ENCODE data around the gene PATZ1.

DNA sequence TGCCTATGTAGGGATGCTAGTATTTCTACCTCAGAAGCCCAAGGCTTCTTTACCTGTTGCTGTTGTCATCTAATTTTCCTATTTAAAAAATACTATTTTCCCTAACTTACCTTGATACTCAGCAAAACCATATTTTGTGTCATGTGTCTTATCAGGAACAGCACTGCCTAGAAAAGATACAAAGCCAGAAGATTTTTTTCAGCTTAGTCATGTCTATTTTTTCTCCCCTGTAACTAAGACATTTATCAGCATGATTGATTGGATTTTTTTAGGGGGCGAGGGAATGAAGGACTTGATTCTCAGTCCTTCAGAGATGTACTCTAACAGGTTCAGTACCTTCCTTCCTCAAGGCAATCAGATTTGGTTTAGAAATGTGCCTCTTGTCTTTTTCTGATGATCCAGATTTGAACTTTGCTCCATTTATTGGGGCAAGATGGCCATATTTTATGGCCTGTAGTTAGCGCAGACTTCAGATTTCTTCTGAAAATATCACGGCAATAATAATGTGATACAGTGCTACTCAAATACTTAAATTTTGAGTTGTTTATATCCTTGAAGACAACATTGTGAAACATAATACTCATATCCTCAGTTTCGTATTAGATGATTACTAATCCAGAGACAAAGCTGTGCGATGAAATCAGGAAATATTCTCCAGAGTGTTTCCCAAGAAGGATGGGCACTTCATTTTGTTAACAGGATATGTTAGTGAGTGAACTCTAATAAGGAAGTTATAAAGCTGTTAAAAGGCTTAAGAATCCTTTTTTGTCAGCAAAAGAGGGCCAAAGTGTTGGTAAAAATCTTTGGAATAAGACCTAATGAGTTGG, 50.1 kb downstream of the PATZ1 start:
- TF ChIP-seq CTCF (conservative IDR thresholded peaks at IDR 0.05; ENCODE audit: low read depth, low read length) (no peak), EZH2 (IDR thresholded peaks at IDR 0.05; ENCODE audit: borderline replicate concordance, low read depth, low read length, poor library complexity, severe bottlenecking) (no peak)

Measured in A673 (cell line).